AG09309 (cell line): Measurements from ENCODE around the gene CRABP2.

Experiments used
- DNase-seq: peaks from one replicate; pipeline ENCODE4 v3.0.0-alpha.2; 2010; ENCODE audit warnings: low read depth
- H3K4me3 ChIP-seq: 2 replicates; pipeline ENCODE4 v1.5.1; 2011; ENCODE audit warnings: mild to moderate bottlenecking, low read depth, low read length, moderate library complexity; ENCODE audit not compliant: control insufficient read depth
- TF ChIP-seq, protein P1 (sequence below): IDR thresholded peaks from 2 replicates; pipeline ENCODE4 v1.5.1; 2011; ENCODE audit warnings: mild to moderate bottlenecking, low read depth, low read length, inconsistent platforms; ENCODE audit not compliant: insufficient read depth, control insufficient read depth; ENCODE audit errors: missing control alignments

CRABP2 gene

GRCh38 chr1:156682166-156682890 is 23.1 kb downstream of the CRABP2 start:
- DNase-seq: no peak
- no peak overlapping the region for H3K4me3 ChIP-seq
- TF ChIP-seq, protein P1, sequence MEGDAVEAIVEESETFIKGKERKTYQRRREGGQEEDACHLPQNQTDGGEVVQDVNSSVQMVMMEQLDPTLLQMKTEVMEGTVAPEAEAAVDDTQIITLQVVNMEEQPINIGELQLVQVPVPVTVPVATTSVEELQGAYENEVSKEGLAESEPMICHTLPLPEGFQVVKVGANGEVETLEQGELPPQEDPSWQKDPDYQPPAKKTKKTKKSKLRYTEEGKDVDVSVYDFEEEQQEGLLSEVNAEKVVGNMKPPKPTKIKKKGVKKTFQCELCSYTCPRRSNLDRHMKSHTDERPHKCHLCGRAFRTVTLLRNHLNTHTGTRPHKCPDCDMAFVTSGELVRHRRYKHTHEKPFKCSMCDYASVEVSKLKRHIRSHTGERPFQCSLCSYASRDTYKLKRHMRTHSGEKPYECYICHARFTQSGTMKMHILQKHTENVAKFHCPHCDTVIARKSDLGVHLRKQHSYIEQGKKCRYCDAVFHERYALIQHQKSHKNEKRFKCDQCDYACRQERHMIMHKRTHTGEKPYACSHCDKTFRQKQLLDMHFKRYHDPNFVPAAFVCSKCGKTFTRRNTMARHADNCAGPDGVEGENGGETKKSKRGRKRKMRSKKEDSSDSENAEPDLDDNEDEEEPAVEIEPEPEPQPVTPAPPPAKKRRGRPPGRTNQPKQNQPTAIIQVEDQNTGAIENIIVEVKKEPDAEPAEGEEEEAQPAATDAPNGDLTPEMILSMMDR: no peak

GRCh38 chr1:156681196-156681960 is 24.0 kb downstream of the CRABP2 start:
- TF ChIP-seq, protein P1: no peak
- no peak for DNase-seq
- no peak overlapping the region for H3K4me3 ChIP-seq

- TF ChIP-seq, protein P1: no peak
- no peak for DNase-seq
- H3K4me3 ChIP-seq: no peak overlapping the region
Observed at GRCh38 chr1:156680056-156680455, 25.3 kb downstream of the CRABP2 start.

DNA sequence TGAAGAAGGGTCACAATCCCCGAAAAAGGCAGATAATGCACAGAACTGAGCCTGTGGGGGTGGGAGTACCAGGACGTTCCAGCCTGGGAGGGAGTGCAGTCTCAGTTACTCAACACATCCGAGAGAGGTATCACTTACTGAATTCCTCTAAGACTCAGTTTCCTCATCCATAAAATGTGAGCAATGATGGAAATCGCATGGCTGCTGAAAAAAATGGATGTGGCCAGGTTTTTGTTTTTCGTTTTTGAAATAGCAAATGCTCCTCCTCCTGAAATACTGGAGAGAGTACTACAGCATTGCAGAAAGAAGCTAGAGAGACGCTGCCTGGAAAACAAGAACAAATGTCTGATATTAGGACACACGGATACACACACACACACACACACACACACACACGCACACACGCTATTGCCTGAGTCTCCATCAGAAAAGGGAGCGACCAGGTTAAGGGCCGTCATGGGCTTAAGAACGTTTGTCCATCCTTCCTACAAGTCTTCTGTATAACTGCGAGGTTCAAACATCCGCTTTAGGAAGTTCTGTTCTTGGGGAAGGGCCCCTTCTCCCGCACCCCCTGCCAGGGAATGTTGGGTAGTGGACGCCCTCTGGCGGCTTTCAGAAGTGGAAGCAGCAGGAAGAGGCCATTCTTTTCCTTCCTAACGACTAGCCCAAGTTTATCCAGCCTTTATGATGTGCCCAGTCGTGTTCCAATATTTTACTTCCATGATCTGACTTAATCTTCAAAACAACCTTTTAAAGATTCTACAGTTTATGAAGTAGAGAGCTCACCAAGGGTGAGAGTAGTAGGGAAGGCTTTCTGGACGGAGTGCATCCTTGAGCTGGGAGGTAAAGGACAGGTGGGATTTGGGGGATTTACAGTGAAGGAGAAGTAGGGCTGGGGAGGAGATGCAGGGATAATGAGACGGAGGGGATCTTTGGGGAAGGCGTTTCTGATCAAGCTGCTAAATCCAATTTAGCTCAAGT is 27.5 kb downstream of the CRABP2 start:
- TF ChIP-seq, protein P1: peak; percentile 94

GRCh38 chr1:156676820-156677615 is 28.4 kb downstream of the CRABP2 start, which contains the start of gene NES:
Gene NES, minus strand, starts transcription at chr1:156677407. Its CDS starts 143 bp downstream, at chr1:156677264.
- no peak for DNase-seq
- peak within 1 kb of the TSS; percentile 55 for H3K4me3 ChIP-seq
- TF ChIP-seq, protein P1: no peak

More for the DNA sequence above, 27.5 kb downstream of the CRABP2 start:
- DNase-seq: peak; percentile 56
- H3K4me3 ChIP-seq: peak overlapping the region; percentile 53
